Measurements from ENCODE around the gene LGR4. TPM values are rescaled to one million over a fixed set of nuclear protein-coding genes. Genes with fewer than 3 reads are reported as not detected.

Gene LGR4
- total RNA-seq, 1 donor from 2014 or later = 36.2 TPM

DNA sequence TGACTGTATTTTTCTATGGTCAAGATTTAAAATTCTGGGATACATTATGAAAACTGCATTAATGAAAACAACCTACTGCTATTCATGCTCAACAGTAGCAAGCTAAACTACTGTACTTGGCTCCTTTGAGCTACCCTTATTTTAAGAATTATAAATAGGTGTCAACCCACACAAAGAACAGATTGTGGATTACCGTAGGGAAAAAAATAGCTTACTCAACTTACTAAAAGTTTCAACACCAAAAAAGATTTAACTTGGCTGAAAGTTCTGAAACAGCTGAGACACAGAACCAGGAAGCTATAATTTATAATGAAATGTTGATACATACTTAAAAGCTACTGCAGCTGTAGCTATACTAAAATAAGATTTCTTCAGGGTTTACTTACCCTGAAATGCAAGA lies 23.9 kb upstream of the LGR4 start:
- H3K27ac Mint-ChIP-seq (ENCODE audit: unreplicated experiment) = no peak overlapping the region
- no peak for DNase-seq (ENCODE audit: low spot score)

DNA sequence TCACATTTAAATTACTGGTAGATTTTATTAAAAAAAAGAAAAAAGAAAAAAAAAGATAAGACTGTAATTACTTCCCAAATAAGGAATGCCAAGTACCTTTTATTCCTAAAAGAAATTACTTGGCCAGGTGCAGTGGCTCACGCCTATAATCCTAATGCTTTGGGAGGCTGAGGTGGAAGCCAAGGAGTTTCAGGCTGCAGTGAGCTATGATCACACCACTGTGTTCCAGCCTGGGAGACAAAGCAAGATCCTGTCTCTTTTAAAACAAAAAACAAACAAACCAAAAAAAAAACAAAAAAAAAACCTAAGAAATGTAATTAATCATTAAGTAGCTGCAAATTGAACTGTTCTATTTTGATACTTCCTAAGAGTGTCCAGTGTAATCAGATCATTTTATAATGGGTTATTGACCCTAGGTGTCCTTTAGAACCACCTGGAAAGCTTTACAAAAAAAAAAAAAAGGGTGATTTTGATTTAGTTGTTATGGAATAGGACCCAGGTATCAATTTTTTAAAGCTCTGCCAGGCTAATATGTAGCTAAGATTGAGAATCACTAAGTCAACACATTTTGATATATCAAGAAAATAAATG lies 23.2 kb upstream of the LGR4 start:
- H3K36me3 Mint-ChIP-seq (ENCODE audit: low read depth) = peaks cover 16% of the 10 kb centered on the region
- no peak overlapping the region for H3K27ac Mint-ChIP-seq (ENCODE audit: unreplicated experiment)
- H3K27me3 Mint-ChIP-seq (ENCODE audit: low read depth) = no peaks in the 10 kb centered on the region
- TF ChIP-seq, protein P1, sequence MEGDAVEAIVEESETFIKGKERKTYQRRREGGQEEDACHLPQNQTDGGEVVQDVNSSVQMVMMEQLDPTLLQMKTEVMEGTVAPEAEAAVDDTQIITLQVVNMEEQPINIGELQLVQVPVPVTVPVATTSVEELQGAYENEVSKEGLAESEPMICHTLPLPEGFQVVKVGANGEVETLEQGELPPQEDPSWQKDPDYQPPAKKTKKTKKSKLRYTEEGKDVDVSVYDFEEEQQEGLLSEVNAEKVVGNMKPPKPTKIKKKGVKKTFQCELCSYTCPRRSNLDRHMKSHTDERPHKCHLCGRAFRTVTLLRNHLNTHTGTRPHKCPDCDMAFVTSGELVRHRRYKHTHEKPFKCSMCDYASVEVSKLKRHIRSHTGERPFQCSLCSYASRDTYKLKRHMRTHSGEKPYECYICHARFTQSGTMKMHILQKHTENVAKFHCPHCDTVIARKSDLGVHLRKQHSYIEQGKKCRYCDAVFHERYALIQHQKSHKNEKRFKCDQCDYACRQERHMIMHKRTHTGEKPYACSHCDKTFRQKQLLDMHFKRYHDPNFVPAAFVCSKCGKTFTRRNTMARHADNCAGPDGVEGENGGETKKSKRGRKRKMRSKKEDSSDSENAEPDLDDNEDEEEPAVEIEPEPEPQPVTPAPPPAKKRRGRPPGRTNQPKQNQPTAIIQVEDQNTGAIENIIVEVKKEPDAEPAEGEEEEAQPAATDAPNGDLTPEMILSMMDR (IDR thresholded peaks at IDR 0.05) = no peak
- no peaks in the 10 kb centered on the region for H3K9me3 Mint-ChIP-seq (ENCODE audit: low read depth)
- DNase-seq (ENCODE audit: low spot score) = no peak
- no peak overlapping the region for H3K4me3 Mint-ChIP-seq (ENCODE audit: unreplicated experiment)
- H3K4me1 Mint-ChIP-seq (ENCODE audit: low read depth) = peaks cover 14% of the 10 kb centered on the region

More for the DNA sequence above, 23.9 kb upstream of the LGR4 start:
- Mint-ChIP-seq H3K36me3 (ENCODE audit: low read depth) (peaks cover 12% of the 10 kb centered on the region), H3K27me3 (ENCODE audit: low read depth) (no peaks in the 10 kb centered on the region), H3K9me3 (ENCODE audit: low read depth) (no peaks in the 10 kb centered on the region), H3K4me3 (ENCODE audit: unreplicated experiment) (no peak overlapping the region), H3K4me1 (ENCODE audit: low read depth) (peaks cover 14% of the 10 kb centered on the region)
- TF ChIP-seq, protein P1 (IDR thresholded peaks at IDR 0.05) = no peak

DNA sequence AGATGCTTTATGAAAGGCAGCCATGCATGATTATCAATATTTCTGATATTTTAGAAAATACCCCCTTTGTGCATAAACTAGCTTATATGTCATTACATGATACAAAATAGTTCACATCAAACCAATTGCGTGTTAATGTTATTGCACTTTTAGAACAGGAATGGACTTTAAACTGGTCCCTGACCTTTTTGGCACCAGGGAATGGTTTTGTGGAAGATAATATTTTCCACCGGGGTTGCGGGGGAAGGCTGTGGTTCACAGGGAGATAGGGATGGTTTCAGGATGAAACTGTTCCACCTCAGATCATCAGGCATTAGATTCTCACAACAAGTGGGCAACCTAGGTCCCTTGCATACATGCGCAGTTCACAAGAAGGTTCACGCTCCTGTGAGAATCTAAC lies 16.5 kb upstream of the LGR4 start:
- H3K36me3 Mint-ChIP-seq (ENCODE audit: low read depth) = peaks cover 10% of the 10 kb centered on the region
- DNase-seq (ENCODE audit: low spot score) = no peak
- TF ChIP-seq, protein P1 (IDR thresholded peaks at IDR 0.05) = no peak
- no peak overlapping the region for H3K27ac Mint-ChIP-seq (ENCODE audit: unreplicated experiment)
- H3K27me3 Mint-ChIP-seq (ENCODE audit: low read depth) = no peaks in the 10 kb centered on the region
- H3K4me3 Mint-ChIP-seq (ENCODE audit: unreplicated experiment) = no peak overlapping the region
- H3K9me3 Mint-ChIP-seq (ENCODE audit: low read depth) = no peaks in the 10 kb centered on the region
- H3K4me1 Mint-ChIP-seq (ENCODE audit: low read depth) = no peaks in the 10 kb centered on the region

DNA sequence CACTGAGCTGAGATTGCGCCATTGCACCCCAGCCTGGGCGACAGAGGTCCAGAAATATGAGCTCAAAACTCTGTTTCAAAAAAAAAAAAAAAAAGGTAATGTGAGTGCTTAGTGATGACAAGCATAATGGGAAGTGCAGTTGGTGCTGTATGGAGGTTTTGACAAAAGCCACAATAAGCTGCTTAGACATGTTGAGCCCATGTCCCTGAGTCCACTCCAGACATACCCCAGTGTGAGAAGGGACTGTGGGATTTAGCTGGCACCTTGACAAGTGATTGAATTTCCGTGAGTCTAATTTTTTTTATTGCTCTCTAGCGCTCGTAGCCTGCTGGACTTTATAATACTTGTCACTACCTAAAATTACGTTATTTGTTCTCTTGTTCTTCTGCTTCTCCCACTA lies 15.1 kb upstream of the LGR4 start:
- TF ChIP-seq, protein P1 (IDR thresholded peaks at IDR 0.05) = no peak
- Mint-ChIP-seq H3K4me1 (ENCODE audit: low read depth) (no peaks in the 10 kb centered on the region), H3K27me3 (ENCODE audit: low read depth) (no peaks in the 10 kb centered on the region), H3K4me3 (ENCODE audit: unreplicated experiment) (no peak overlapping the region), H3K9me3 (ENCODE audit: low read depth) (no peaks in the 10 kb centered on the region), H3K27ac (ENCODE audit: unreplicated experiment) (no peak overlapping the region), H3K36me3 (ENCODE audit: low read depth) (peaks cover 9% of the 10 kb centered on the region)
- DNase-seq (ENCODE audit: low spot score) = no peak

DNA sequence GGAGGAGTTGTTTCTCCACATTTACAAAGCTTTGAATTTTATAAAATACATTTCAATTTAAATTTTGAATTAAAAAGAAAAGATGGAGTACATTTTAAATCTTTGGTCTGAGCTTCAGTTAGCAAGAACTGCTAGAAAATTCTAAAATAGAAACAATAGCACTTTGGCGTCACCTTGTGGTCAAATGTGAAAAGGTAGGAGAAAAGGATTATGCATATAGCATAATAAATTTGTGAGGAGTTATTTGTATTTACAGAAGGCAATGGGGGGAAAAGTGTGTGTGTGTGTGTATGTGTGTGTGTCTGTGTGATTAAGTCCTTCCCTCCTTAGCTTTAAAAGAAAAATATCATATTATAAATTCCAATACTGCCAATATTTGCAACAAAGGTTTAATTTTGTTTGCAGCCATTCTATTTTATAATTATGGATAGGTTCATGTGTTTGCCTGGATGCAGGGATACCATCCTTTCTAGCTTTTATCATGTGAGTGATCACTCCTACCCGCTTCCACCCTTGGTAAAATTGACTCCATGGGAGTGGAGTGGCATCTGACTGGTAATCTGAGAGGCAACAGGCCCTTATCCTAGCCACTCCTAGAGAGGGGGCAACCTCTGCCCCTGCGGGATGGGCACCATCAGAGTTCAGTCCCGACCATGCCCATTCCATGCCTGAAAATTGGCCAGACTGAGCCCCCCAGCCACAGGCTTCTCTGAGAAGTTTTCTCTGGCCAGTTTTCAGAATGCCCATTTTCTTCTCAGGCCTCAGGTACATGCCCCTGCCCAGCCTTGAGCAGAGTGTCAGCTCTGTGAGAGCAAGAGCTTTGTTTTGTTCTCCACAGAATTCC lies 13.6 kb upstream of the LGR4 start:
- DNase-seq (ENCODE audit: low spot score) = no peak
- Mint-ChIP-seq H3K27ac (ENCODE audit: unreplicated experiment) (no peak overlapping the region), H3K36me3 (ENCODE audit: low read depth) (peaks cover 2% of the 10 kb centered on the region), H3K27me3 (ENCODE audit: low read depth) (no peaks in the 10 kb centered on the region), H3K4me3 (ENCODE audit: unreplicated experiment) (no peak overlapping the region), H3K9me3 (ENCODE audit: low read depth) (no peaks in the 10 kb centered on the region), H3K4me1 (ENCODE audit: low read depth) (peaks cover 7% of the 10 kb centered on the region)
- TF ChIP-seq, protein P1 (IDR thresholded peaks at IDR 0.05) = peak; percentile 96

Measured in chondrocyte (in vitro differentiated cells).